Activated T-cell treated with anti-CD3 and anti-CD28 coated beads, Interleukin-2, amount 50 U/mL, for 1 hour (primary cell): ENCODE data around the gene CD8B.
A peak's percentile ranks its signal among the peaks of the same experiment; 100 is the strongest.

Experiments
- DNase-seq: peaks from one replicate; pipeline ENCODE4 v3.0.0-alpha.2; 2020

CD8B gene

DNA sequence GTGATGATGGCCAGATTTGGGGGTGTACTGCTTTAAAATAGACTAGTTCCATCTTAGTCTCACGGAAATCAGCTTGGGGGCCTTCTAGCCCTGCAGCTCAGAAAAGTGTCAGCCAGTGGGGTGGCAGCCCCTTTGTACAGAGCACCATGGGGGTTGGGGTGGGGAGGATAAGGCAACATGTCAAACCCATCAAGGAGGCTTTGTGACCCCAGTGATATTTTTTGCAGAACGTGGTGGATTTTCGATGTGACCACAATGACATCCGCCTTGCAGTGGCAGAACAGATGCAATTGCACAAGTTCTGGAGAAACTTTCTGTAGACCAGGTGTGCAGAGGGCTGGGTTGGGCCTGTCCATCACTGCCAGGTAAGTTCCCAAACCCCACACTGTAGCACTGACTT is 67.9 kb downstream of the CD8B start:
- DNase-seq: no peak

DNA sequence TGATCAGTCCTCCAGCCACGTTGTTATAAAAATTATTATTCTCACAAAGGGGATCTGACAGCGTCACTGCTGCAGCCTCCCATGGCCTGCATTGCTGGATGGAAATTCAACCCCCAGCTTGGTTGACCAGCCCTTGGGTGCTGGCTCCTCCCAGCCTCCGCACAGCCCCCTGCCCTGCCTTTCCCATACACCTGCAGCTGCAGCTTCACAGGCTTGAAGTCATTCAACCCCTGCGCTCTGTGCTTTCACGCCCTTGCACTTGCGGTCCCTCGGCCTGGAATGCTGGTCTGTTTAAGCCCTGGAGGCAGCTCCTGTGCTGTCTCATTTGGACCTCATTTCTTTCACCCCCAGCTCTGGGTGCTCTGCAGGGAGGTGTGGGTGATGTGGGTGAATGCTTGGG is 70.1 kb downstream of the CD8B start:
- DNase-seq: no peak

DNA sequence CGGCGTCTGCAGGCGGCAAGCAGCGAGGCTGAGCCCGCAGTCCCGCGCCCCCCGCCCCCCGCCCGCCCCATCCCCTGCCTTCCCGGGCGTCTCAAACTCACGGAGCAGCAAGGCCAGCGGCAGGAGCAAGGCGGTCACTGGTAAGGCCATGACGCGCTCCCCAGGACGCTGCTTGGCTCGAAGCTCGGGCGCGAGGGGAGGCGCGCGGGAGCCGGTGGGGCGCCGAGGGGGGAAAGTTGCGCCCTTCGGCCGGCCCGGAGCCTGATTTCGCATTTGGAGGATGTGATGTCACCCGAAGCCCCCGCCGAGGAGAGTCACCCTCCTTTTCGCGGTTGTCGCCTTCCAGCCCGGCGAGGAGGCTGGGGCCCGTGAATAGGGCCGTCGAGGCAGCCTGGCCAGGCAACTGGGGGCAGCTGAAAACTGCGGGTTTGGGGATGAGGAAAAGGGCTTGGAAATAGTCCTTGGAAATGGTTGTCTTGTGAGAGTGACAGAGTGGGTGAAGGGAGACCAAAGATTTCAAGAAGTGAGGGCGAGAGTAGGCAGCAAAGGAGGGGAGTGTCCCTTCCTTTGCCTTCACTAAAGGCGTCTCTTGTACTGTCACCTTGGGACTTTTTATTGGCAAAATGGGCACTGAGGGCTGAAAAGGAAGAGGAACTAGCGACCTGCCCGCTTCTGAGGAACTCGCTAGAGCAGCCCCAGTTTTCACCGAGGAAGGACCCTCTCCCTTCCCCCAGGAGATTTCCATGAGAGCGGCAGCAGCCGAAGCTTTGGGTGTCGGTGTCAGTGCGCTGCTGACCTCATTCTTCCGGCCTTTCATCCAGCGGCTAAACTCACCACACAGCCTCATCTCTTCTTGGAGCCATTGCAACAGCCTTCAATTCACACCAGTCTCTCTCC is 70.8 kb downstream of the CD8B start, which contains the start of gene CD8A:
Gene CD8A, minus strand, starts transcription at position 238 of the 897 bp plus-strand sequence. Its CDS starts 88 bp downstream, at position 150.
- peak; percentile 68 for DNase-seq

DNA sequence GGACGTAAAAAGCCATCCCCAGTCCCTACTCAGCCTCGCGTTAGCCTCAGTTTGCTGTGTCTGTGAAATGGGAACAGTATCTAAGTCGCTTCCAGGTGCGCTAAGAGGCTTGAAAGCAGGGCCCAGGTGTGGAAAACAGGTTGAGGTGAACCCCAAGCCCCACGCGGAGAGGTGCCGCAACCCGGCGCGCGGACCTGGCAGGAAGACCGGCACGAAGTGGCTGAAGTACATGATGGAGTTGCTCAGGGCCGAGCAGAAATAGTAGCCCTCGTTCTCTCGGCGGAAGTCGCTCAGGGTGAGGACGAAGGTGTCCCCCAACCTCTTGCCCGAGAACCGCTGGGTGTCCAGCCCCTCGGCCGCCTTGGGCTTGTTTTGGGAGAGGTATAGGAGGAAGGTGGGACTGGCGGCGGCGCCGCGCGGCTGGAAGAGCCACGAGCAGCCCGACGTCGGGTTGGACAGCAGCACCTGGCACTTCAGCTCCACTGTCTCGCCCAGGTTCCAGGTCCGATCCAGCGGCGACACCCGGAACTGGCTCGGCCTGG is 71.5 kb downstream of the CD8B start:
- peak; percentile 43 for DNase-seq

DNA sequence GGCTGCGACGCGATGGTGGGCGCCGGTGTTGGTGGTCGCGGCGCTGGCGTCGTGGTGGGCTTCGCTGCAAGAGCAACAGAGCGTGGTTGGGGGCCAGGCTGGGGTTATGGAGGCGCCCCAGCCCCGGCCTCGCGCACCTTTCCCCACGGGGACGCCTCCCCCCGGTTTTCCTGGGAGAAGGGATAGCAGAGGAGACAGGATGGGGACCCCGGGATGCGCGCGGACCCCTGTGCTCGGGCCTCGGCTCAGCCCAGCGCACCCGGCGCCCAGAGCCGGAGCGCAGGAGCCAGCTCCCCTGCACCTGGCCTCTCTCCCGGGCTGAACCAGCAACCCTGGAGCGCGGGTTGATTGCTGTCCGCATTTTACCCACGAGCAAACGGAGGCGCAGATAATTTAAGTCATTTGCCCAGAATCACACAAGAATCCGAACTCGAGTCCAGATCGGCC is 72.0 kb downstream of the CD8B start:
- no peak for DNase-seq

DNA sequence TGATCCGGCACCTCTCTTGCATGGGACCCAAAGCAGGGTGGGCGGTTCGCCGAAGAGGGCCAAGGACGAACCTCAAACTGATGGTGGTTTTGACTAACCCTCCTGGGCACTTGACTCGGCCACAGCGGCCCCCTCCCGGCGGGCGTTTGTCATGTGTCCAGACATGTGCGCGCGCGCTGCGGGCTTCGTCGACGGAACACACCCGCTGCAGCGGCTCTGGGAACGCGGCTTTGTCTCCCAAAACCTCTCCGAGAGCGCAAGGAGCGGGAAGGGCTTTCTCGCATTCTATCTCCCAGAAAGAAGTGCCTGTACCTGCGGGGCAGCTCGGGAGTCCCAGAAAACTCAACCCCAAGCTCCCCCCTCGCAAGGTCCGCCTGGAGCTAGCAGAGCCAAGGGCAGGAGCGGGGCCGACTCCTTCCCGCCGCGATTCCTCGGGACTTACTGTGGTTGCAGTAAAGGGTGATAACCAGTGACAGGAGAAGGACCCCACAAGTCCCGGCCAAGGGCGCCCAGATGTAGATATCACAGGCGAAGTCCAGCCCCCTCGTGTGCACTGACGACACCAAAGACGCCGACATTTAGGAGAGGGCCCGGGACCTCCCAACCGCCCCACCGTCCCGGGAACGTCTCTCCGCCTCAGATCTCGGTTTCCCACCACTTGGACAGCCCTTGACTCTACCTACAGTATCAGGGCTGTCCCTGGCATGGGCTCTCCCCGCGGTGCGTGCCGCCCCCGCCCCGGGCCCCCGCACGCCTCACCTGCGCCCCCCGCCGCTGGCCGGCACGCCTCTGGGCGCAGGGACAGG is 72.6 kb downstream of the CD8B start:
- peak; percentile 45 for DNase-seq

DNA sequence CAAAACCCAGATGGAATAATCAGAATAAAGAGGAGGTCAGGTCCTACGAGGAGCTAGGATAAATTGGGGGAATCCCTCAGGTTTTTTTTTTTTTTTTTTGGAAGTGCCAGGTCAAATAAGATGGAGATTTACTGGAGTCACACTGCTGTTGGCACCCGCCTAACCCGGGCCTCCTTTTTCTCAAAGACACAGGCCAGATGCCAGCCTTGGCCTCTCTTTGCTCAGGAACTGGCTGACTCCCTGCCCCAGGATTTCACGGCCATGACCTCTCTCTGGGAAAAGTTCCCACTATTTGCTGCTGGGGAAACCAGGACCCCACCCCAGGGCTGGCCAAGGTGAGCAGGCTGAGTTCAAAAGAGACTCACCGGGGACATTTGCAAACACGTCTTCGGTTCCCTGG is 73.5 kb downstream of the CD8B start:
- no peak for DNase-seq

DNA sequence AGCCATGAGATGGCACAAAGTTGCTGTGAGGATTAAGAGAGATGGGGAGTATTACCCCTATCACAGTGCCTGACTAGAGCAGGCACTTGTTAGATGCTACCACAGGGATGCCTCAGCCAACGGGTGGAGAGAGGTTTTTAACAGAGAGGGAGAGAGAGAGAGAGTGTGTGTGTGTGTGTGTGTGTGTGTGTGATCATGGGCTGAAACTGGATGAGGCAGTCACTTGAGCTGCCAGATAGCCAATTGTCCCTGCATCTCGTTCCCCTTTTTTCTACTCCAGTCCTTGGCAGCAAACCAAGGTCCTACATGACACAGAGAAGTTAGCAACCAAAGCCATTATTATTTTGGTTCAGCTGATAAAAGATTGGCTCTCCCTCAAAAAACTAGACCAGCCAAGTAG is 74.0 kb downstream of the CD8B start:
- no peak for DNase-seq

DNA sequence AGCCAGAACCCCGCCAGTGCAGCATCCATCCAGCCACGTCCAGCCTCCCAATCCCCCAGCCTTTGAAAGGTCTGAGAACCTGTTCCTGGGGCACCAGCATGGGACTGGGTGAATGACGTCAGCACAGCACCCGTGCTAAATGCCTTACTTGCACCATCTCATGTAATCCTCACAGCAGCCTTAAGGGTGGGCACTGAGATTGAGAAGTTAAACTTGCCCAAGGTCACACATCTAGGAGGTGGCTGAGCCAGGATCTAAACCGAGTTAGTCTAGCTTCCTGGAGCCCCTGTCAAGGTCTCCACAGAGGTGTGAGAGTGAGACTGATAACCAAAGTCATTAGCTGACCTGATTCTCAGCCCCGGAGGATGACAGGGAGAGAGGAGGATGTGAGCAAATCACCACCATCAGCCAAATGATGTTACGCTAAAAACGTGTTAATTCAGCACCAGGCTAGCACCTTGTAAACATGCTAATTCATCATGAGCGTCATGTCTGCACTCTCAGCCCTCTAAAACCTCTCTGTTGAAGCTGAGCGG is 75.6 kb downstream of the CD8B start:
- peak; percentile 57 for DNase-seq

DNA sequence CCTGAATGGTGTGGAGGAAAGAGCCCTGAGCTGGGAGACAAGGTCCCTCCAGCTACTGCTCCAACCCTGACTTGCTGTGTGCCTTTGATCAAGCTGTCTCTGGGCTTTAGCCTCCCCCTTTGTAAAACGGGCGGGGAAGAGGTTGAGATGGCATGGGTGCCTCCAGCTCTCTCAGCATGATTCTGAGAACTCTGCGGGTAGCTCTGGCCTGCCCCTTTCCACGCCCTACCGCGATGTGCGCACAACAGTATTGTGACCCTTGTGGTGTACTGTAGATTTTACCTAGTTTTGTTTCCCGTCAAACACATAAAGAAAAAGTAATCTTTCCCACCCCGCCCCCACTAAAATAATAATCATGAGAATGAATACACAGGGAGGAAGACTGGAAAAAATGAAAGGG is 76.2 kb downstream of the CD8B start:
- peak; percentile 65 for DNase-seq

DNA sequence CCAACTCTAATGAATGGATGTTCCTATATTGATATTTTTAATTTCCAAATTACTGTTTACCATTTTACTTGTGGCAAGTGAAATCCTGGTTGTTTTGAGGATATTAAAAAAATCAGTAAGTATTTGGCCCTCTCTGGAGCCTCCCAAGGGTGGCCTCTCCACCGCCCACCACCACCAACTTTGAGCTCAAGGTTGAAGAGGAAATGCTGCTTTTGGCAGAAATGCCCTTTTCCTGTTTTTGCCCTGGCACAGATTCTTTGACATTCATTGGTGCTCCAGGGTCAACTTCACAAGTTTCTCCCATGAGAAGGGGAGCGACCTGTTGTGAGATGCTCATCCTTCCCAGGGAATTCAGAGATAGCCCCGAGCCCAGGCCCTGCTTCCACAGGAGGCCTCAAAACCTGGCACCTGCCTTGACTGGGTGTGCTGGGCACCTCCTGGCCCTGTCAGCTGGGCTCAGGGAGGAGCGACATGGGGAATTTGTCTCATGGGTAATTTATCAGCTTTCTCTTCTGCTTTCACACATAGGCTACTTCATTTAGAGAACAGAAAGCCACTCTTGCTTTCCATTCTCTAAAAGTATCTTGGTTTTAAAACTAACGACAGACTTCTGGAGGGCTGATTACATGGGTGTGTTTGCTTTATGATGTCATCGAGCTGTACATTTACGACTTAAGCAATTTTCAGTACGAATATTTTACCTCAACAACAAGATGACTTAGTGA is 77.9 kb downstream of the CD8B start:
- DNase-seq: no peak

DNA sequence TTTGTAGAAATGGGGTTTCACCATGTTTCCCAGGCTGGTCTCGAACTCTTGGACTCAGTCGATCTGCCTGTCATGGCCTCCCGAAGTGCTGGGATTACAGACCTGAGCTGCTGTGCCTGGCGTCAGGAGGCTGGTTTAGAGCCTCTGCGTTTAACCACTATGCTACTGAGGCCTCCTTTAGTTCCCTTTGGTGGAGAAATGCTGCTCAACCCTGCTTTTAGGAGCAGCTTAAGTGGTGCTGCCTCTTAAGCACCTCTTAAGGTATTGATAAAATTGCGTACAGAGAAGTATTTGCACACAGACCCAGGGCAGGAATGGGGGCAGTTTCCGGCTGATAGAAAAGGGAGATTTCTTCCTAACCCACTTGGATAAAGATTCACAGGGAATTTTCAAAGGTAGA is 78.9 kb downstream of the CD8B start:
- DNase-seq: no peak

DNA sequence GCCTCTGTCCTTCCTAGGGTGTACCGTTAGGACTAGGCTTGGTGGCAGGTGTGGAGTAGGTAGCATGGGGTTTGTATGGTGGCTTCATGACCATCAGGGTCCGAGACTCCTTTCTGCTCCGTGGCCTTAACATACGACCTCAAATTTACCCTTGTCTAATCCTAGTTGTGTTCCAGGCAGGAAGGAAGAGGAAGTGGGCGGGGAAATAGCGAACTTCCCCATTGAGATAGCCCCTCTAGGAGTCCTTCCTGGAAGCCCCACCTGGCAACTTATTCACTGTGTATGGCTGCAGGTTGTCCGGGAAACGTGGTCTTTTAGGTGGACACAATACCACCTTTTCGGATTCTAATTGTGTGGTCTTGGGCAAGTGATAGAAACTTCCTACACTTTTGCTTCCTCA is 80.3 kb downstream of the CD8B start:
- no peak for DNase-seq

DNA sequence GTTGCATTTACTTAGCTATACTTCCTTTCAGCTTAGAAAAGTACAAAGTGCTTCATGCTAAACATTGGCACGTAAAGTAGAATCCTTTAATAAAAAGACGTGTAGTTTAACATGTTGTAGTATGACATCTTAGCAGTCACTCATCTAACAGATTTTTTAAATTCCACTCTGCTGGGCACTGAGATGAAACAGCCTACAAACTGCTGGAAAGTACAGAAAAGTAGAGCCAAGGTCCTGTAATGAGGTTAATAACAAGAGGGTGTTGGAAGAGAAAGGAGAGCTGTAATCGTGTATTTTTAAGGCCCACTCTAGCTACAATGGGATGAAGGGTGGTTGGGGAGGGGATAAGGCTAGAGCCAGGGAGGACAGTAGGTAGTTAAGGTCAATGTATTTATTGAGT is 81.7 kb downstream of the CD8B start:
- no peak for DNase-seq

DNA sequence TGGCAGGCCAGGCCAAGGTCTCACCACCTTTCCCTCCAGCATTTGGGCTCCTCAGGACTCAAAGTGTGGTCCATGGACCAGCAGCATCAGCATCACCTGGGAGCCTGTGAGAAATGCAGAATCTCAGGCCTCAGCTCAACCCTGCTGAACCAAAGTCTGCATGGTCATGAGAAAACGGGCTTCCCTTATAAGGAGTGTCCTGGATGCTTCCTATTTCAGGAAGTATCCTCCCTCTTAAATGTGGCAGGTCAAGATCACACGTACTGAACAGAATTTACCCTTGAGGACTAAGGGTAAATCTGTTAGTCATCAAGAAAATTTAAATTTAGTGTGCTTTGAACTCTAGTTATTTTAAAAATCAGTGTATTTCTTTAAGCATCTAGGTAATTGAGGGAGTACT is 82.7 kb downstream of the CD8B start:
- DNase-seq: no peak

DNA sequence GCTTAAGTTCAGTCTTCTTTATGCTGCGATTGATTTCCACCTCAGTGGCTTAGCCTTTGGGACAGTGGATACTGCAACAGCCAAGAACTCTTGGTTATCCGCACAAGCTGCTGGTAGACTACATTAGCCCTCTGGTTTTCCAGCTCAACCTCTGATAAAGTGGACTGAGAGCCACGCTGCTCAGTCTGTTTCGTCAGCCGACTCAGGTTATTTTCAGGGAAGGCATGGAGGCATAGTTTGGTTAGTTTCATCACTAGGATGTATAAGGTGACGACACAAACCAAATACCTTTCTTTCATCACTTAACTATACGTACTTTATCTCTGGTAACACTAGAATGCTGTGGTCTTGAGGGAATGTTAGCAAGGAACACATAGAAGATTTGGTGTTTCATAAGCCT is 85.2 kb downstream of the CD8B start:
- no peak for DNase-seq

DNA sequence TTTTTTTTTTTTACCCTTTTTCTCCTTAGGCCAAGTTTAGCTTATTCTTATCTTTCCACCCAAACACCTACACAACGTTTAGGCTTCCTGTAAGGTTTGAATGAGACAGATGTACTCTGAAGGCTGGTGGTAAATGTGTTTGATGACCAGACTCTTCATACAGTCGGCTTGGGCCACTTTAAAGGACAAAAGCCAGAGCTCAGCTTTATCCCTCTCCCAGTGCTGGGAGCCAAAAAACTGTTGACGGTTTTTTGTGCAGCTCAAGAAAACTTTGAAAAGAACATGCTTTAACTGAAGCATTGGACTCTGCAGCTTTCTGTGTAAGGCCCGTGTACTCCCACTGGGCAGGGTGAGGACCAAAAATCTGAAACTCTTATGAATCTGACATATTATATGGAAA is 86.3 kb downstream of the CD8B start:
- no peak for DNase-seq

DNA sequence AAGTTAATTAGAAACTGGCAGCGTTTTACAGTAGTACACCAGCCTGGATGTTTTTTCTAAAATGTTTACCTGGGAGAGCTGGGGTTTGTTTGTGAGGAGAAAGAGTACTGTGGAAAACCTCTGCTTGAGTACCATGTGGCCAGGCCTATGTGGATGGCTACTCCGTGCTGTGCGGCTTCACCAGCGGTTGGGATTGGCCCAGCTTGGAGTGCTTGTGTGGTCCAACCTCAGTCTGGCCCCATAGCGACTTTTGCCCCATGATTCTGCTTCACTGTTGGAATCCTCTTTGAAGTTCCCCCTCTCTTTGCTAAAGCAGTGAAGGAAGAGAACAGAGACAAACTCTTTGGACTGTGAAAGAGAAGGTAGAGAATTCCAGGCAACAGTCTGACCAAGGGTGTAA is 86.8 kb downstream of the CD8B start:
- DNase-seq: no peak

DNA sequence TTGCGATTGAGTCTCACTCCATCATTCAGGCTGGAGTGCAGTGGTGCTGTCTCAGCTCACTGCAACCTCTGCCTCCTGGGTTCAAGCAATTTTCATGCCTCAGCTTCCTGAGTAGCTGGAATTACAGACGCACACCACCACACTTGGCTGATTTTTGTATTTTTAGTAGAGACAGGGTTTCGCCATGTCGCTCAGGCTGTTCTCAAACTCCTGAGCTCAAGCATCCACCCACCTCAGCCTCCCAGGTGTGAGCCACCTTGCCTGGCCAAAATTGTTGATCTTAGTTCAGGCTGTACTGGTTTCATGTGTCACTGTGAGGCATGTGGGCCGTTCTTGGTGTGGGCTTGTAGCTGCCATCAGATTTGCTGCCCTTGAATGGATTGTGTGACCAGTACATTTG is 89.1 kb downstream of the CD8B start:
- no peak for DNase-seq

DNA sequence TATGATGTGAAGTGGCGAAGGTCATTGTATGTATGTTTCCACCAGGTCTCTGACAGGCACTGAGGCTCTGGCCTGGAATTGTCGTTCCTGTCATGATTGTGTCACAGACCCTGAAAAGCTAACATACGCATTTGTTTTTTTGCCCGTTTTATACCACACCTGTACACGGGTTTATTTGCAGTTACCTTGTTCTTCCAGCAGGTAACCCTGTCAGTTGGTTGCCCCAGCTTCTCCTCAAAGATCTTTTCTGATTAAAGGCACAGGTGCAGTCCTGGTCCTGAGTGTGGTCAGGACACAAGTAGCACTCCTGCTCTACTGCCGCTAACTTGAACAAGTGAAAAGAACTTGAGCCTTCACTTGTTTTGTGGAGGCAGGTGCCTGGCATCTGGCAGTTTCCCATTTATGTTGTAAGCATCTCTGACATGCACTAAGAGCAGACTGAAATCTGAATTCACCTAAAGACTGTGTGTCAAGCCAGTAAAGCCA is 90.8 kb downstream of the CD8B start:
- no peak for DNase-seq

DNA sequence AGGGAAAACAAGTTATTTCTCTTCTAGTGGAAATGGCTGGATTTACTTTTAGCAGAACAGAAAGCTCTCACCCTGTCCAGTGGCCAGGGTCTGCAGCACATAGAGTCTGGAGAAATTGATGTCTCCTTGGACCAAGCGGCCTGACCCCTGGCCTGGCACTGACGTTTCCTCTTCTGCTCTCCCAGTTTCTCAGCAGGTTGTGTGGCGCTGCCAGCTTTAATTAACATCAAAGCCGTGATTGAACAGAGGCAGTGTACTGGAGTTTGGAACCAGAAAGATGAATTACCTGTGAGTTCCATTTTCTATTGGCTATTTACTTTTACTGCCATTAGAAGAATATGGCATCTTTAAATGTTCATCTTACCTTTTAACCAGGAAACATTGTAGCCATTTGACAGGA is 91.8 kb downstream of the CD8B start:
- DNase-seq: no peak

DNA sequence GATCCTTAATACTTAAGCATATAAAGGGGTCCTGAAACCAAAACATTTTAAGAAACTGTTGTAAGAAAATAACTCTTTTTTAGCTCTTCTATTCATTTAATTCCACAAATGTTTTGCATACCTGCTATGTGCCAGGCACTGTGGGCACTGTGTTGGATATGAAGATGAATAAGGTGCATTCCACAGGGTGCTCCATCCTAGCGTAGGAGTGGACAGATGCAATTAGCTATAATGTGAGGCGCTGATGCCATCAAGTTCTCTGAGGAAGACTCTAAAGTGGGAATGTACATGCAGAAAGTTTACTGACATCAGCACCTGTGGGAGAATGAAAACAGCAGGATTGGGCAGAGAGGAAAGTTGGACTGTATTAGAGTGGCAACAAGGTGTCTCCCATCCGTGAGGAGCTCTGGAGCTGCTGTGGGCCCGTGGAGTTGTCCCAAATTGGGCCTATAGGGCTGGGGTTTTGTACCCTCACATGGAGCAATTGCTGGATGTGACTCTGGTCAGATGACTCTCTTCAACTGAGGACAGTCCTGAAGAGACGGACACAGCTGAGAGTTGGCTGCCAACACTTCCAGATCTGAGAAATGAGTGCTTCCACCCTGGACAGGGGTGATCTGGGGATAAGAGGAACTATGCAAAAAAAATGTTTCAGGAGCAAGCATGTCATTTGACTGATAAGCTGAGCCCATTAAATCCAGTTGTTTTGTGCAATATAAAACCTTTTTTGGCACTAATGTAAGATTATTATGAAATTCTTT is 93.3 kb downstream of the CD8B start:
- DNase-seq: no peak
